Measurements from ENCODE around the gene SUN1.
"Not testable (repeated sequence)": the region's sequence is repeated elsewhere in the genome, so short reads cannot be mapped to it uniquely, and the experiment has no call there.

The SUN1 gene

GRCh38 chr7:836429-836828 is 4.2 kb downstream of the SUN1 start:
- Mint-ChIP-seq H3K36me3 (peaks cover 10% of the 10 kb centered on the region), H3K9me3 (ENCODE audit: low read depth) (no peaks in the 10 kb centered on the region), H3K4me1 (ENCODE audit: low read depth) (peaks cover 33% of the 10 kb centered on the region), H3K4me3 (no peak overlapping the region), H3K27me3 (no peaks in the 10 kb centered on the region), H3K27ac (peak overlapping the region; percentile 46)

GRCh38 chr7:837001-837400 is 4.7 kb downstream of the SUN1 start:
- no peaks in the 10 kb centered on the region for H3K9me3 Mint-ChIP-seq (ENCODE audit: low read depth)

GRCh38 chr7:840001-840600 is 7.8 kb downstream of the SUN1 start:
- peaks cover 10% of the 10 kb centered on the region for H3K4me1 Mint-ChIP-seq (ENCODE audit: low read depth)
- H3K27me3 Mint-ChIP-seq, result no peaks in the 10 kb centered on the region
- peaks cover 5% of the 10 kb centered on the region for H3K36me3 Mint-ChIP-seq
- no peak overlapping the region for H3K4me3 Mint-ChIP-seq
- no peaks in the 10 kb centered on the region for H3K9me3 Mint-ChIP-seq (ENCODE audit: low read depth)
- H3K27ac Mint-ChIP-seq, result no peak overlapping the region

More at GRCh38 chr7:837001-837400, 4.7 kb downstream of the SUN1 start:
- Mint-ChIP-seq H3K27ac (peak overlapping the region; percentile 50), H3K36me3 (peaks cover 10% of the 10 kb centered on the region), H3K4me3 (no peak overlapping the region), H3K27me3 (no peaks in the 10 kb centered on the region), H3K4me1 (ENCODE audit: low read depth) (peaks cover 27% of the 10 kb centered on the region)

- H3K4me1 Mint-ChIP-seq (ENCODE audit: low read depth), result peaks cover 5% of the 10 kb centered on the region
- no peaks in the 10 kb centered on the region for H3K27me3 Mint-ChIP-seq
- H3K27ac Mint-ChIP-seq, result no peak overlapping the region
- peaks cover 8% of the 10 kb centered on the region for H3K36me3 Mint-ChIP-seq
- no peaks in the 10 kb centered on the region for H3K9me3 Mint-ChIP-seq (ENCODE audit: low read depth)
- no peak overlapping the region for H3K4me3 Mint-ChIP-seq
These were observed 9.7 kb downstream of the SUN1 start for GRCh38 chr7:841943-842342.

GRCh38 chr7:842431-843031 is 10.3 kb downstream of the SUN1 start:
- Mint-ChIP-seq H3K27me3 (no peaks in the 10 kb centered on the region), H3K4me1 (ENCODE audit: low read depth) (peaks cover 1% of the 10 kb centered on the region), H3K36me3 (peaks cover 8% of the 10 kb centered on the region), H3K9me3 (ENCODE audit: low read depth) (no peaks in the 10 kb centered on the region), H3K4me3 (no peak overlapping the region), H3K27ac (no peak overlapping the region)

GRCh38 chr7:843230-843629 is 11.0 kb downstream of the SUN1 start:
- peaks cover 9% of the 10 kb centered on the region for H3K36me3 Mint-ChIP-seq
- H3K27me3 Mint-ChIP-seq, result no peaks in the 10 kb centered on the region
- no peak overlapping the region for H3K27ac Mint-ChIP-seq
- H3K4me3 Mint-ChIP-seq, result no peak overlapping the region
- no peaks in the 10 kb centered on the region for H3K9me3 Mint-ChIP-seq (ENCODE audit: low read depth)
- H3K4me1 Mint-ChIP-seq (ENCODE audit: low read depth), result no peaks in the 10 kb centered on the region

- Mint-ChIP-seq H3K9me3 (ENCODE audit: low read depth) (no peaks in the 10 kb centered on the region), H3K27me3 (no peaks in the 10 kb centered on the region), H3K27ac (no peak overlapping the region), H3K36me3 (peaks cover 9% of the 10 kb centered on the region), H3K4me1 (ENCODE audit: low read depth) (no peaks in the 10 kb centered on the region), H3K4me3 (no peak overlapping the region)
These were observed 11.8 kb downstream of the SUN1 start for GRCh38 chr7:844043-844442.

- no peaks in the 10 kb centered on the region for H3K4me1 Mint-ChIP-seq (ENCODE audit: low read depth)
- no peak overlapping the region for H3K4me3 Mint-ChIP-seq
- H3K9me3 Mint-ChIP-seq (ENCODE audit: low read depth), result no peaks in the 10 kb centered on the region
- peaks cover 8% of the 10 kb centered on the region for H3K36me3 Mint-ChIP-seq
- no peaks in the 10 kb centered on the region for H3K27me3 Mint-ChIP-seq
- no peak overlapping the region for H3K27ac Mint-ChIP-seq
These were observed 12.2 kb downstream of the SUN1 start for GRCh38 chr7:844514-844913.

- H3K9me3 Mint-ChIP-seq (ENCODE audit: low read depth), result no peaks in the 10 kb centered on the region
- H3K27me3 Mint-ChIP-seq, result no peaks in the 10 kb centered on the region
- no peak overlapping the region for H3K4me3 Mint-ChIP-seq
- peaks cover 5% of the 10 kb centered on the region for H3K36me3 Mint-ChIP-seq
- H3K27ac Mint-ChIP-seq, result no peak overlapping the region
- no peaks in the 10 kb centered on the region for H3K4me1 Mint-ChIP-seq (ENCODE audit: low read depth)
These were observed 12.8 kb downstream of the SUN1 start for GRCh38 chr7:845091-845490.

GRCh38 chr7:845731-846130 is 13.5 kb downstream of the SUN1 start:
- no peaks in the 10 kb centered on the region for H3K9me3 Mint-ChIP-seq (ENCODE audit: low read depth)
- no peak overlapping the region for H3K4me3 Mint-ChIP-seq
- no peaks in the 10 kb centered on the region for H3K27me3 Mint-ChIP-seq
- H3K27ac Mint-ChIP-seq, result no peak overlapping the region
- H3K4me1 Mint-ChIP-seq (ENCODE audit: low read depth), result no peaks in the 10 kb centered on the region
- H3K36me3 Mint-ChIP-seq, result peaks cover 5% of the 10 kb centered on the region

GRCh38 chr7:846958-847650 is 14.8 kb downstream of the SUN1 start:
- not testable (repeated sequence) for H3K36me3 Mint-ChIP-seq; H3K9me3 Mint-ChIP-seq (ENCODE audit: low read depth); H3K27ac Mint-ChIP-seq; H3K27me3 Mint-ChIP-seq; H3K4me1 Mint-ChIP-seq (ENCODE audit: low read depth); H3K4me3 Mint-ChIP-seq

- H3K4me3 Mint-ChIP-seq; H3K27ac Mint-ChIP-seq; H3K27me3 Mint-ChIP-seq; H3K4me1 Mint-ChIP-seq (ENCODE audit: low read depth); H3K36me3 Mint-ChIP-seq; H3K9me3 Mint-ChIP-seq (ENCODE audit: low read depth): not testable (repeated sequence)
These were observed 15.5 kb downstream of the SUN1 start for GRCh38 chr7:847728-848127.

- H3K27ac Mint-ChIP-seq, result no peak overlapping the region
- H3K4me1 Mint-ChIP-seq (ENCODE audit: low read depth), result no peaks in the 10 kb centered on the region
- H3K27me3 Mint-ChIP-seq, result no peaks in the 10 kb centered on the region
- H3K9me3 Mint-ChIP-seq (ENCODE audit: low read depth), result no peaks in the 10 kb centered on the region
- H3K36me3 Mint-ChIP-seq, result peaks cover 7% of the 10 kb centered on the region
- H3K4me3 Mint-ChIP-seq, result no peak overlapping the region
These were observed 16.9 kb downstream of the SUN1 start for GRCh38 chr7:849145-849544.

- Mint-ChIP-seq H3K27ac (no peak overlapping the region), H3K4me1 (ENCODE audit: low read depth) (no peaks in the 10 kb centered on the region), H3K36me3 (peaks cover 7% of the 10 kb centered on the region), H3K27me3 (no peaks in the 10 kb centered on the region), H3K9me3 (ENCODE audit: low read depth) (no peaks in the 10 kb centered on the region), H3K4me3 (no peak overlapping the region)
These were observed 17.5 kb downstream of the SUN1 start for GRCh38 chr7:849781-850180.

- no peaks in the 10 kb centered on the region for H3K27me3 Mint-ChIP-seq
- H3K4me3 Mint-ChIP-seq, result no peak overlapping the region
- peaks cover 5% of the 10 kb centered on the region for H3K36me3 Mint-ChIP-seq
- no peaks in the 10 kb centered on the region for H3K4me1 Mint-ChIP-seq (ENCODE audit: low read depth)
- H3K27ac Mint-ChIP-seq, result no peak overlapping the region
- no peaks in the 10 kb centered on the region for H3K9me3 Mint-ChIP-seq (ENCODE audit: low read depth)
These were observed 18.9 kb downstream of the SUN1 start for GRCh38 chr7:851204-851603.
